Measurements from ENCODE around the gene CACNG5. TPM values are rescaled to one million over a fixed set of nuclear protein-coding genes. Genes with fewer than 3 reads are reported as not detected.

CACNG5 gene
- total RNA-seq, 2 experiments from 2014 or later, result not detected

- no peak overlapping the region for H3K4me3 Mint-ChIP-seq
- Histone ChIP-seq H3K27ac (ENCODE audit: low read depth in 1 of 2, low read length in 2 of 2) (no peak overlapping the region), H3K36me3 (ENCODE audit: insufficient read depth, low read length) (no peaks in the 10 kb centered on the region), H3K9me3 (ENCODE audit: control insufficient read depth in 1 of 2, insufficient read depth in 1 of 2, low read length in 2 of 2) (no peaks in the 10 kb centered on the region), H3K4me1 (ENCODE audit: insufficient read depth, low read length) (no peaks in the 10 kb centered on the region), H3K27me3 (ENCODE audit: control insufficient read depth in 1 of 2, insufficient read depth in 2 of 2, low read length in 2 of 2) (peaks cover 2 to 8% of the 10 kb centered on the region in 2 experiments), H3K4me3 (ENCODE audit: low read length) (no peak overlapping the region)
- CTCF ChIA-PET, result no interaction called here
- DNase-seq (no peak), ATAC-seq (ENCODE audit: poor library complexity) (no peak)
- TF ChIP-seq CTCF (IDR thresholded peaks at IDR 0.05), result no peak
- no peak overlapping the region for H3K27ac Mint-ChIP-seq
- H3K36me3 Mint-ChIP-seq (ENCODE audit: low read depth), result no peaks in the 10 kb centered on the region
- H3K4me1 Mint-ChIP-seq (ENCODE audit: low read depth), result no peaks in the 10 kb centered on the region
- intact Hi-C loops (cut with DNase I, micrococcal nuclease), result no loop called here
- H3K27me3 Mint-ChIP-seq, result peaks cover 47% of the 10 kb centered on the region
- H3K9me3 Mint-ChIP-seq, result no peaks in the 10 kb centered on the region
- POLR2A ChIA-PET, result no interaction called here
These were observed 97.4 kb downstream of the CACNG5 start for GRCh38 chr17:66932311-66932710.

- H3K27me3 Mint-ChIP-seq, result peaks cover 50% of the 10 kb centered on the region
- H3K36me3 ChIP-seq (ENCODE audit: insufficient read depth, low read length), result no peaks in the 10 kb centered on the region
- DNase-seq (no peak), ATAC-seq (ENCODE audit: poor library complexity) (no peak)
- no peaks in the 10 kb centered on the region for H3K36me3 Mint-ChIP-seq (ENCODE audit: low read depth)
- peaks cover 8 to 15% of the 10 kb centered on the region in 2 experiments for H3K27me3 ChIP-seq (ENCODE audit: control insufficient read depth in 1 of 2, insufficient read depth in 2 of 2, low read length in 2 of 2)
- H3K4me1 Mint-ChIP-seq (ENCODE audit: low read depth), result no peaks in the 10 kb centered on the region
- H3K27ac ChIP-seq (ENCODE audit: low read depth in 1 of 2, low read length in 2 of 2), result no peak overlapping the region
- H3K4me3 ChIP-seq (ENCODE audit: low read length), result no peak overlapping the region
- POLR2A ChIA-PET, result no interaction called here
- TF ChIP-seq CTCF (IDR thresholded peaks at IDR 0.05), result no peak
- no peaks in the 10 kb centered on the region for H3K4me1 ChIP-seq (ENCODE audit: insufficient read depth, low read length)
- CTCF ChIA-PET, result no interaction called here
- peaks cover 7% of the 10 kb centered on the region for H3K9me3 Mint-ChIP-seq
- peaks cover 0 to 7% of the 10 kb centered on the region in 2 experiments for H3K9me3 ChIP-seq (ENCODE audit: control insufficient read depth in 1 of 2, insufficient read depth in 1 of 2, low read length in 2 of 2)
- intact Hi-C loops (cut with DNase I, micrococcal nuclease), result no loop called here
- no peak overlapping the region for H3K27ac Mint-ChIP-seq
- H3K4me3 Mint-ChIP-seq, result no peak overlapping the region
These were observed 99.1 kb downstream of the CACNG5 start for GRCh38 chr17:66934040-66934439.

Small RNAs within 50 kb of the gene (microRNA-seq; reads per million reads assigned to microRNA genes)
- not detected for gene MIR634 (ENCODE audit: borderline microRNAs expressed, borderline replicate concordance)

Other genes with a start within 250 kb of the CACNG5 start
- not detected for gene CACNG4, start 129.6 kb downstream of the CACNG5 start, total RNA-seq
- not detected for gene CACNG1, start 209.4 kb downstream of the CACNG5 start, total RNA-seq

Data from CD4-positive, alpha-beta T cell (primary cell).